ENCODE measurements around the gene TLE5.

TLE5 gene

GRCh38 chr19:3100747-3101730 is 38.7 kb upstream of the TLE5 start:
- no peak for DNase-seq (ENCODE audit: low spot score)
- H3K9ac ChIP-seq (ENCODE audit: low read depth, low read length, poor library complexity), result peak overlapping the region; percentile 80
- no CpG with 5 or more reads among the region's 34 CpGs for WGBS, 2 donors (ENCODE audit: extremely low coverage in 2 of 2, insufficient read length in 2 of 2, insufficient replicate concordance in 1 of 2)
- H2BK120ac ChIP-seq (ENCODE audit: low read depth, low read length), result no peak overlapping the region
- H3K18ac ChIP-seq (ENCODE audit: low read length), result peak overlapping the region; percentile 57
- H4K91ac ChIP-seq (ENCODE audit: low read depth, low read length, poor library complexity), result no peak overlapping the region
- no peak overlapping the region for H3K14ac ChIP-seq (ENCODE audit: low read length)
- peaks cover 6 to 7% of the 10 kb centered on the region in 2 donors for H3K4me1 ChIP-seq (ENCODE audit: control insufficient read depth in 2 of 2, insufficient read depth in 1 of 2, low read depth in 1 of 2, low read length in 2 of 2)
- H3K36me3 ChIP-seq (replicated peaks in 1 of 2; ENCODE audit: control insufficient read depth in 2 of 2, insufficient read depth in 2 of 2, low read length in 2 of 2), result no peaks in the 10 kb centered on the region
- H2BK15ac ChIP-seq (ENCODE audit: low read length), result no peak overlapping the region
- H3K79me1 ChIP-seq (ENCODE audit: low read depth, low read length), result peaks cover 53% of the 10 kb centered on the region
- no peak overlapping the region for H3K4me3 ChIP-seq (ENCODE audit: low read length in 2 of 2)
- H3K4ac ChIP-seq (ENCODE audit: low read length), result no peak overlapping the region
- peak overlapping the region; percentile 39 for H2BK5ac ChIP-seq (ENCODE audit: low read length)
- no peaks in the 10 kb centered on the region for H3K27me3 ChIP-seq (ENCODE audit: control insufficient read depth in 3 of 3, insufficient read depth in 3 of 3, low read depth in 1 of 3, low read length in 3 of 3)
- H2AFZ ChIP-seq (ENCODE audit: low read length), result no peak overlapping the region
- H3K27ac ChIP-seq (replicated peaks; ENCODE audit: low read length), result no peak overlapping the region
- peak overlapping the region; percentile 10 for H2BK12ac ChIP-seq (ENCODE audit: low read length)
- no peak overlapping the region for H2AK5ac ChIP-seq (ENCODE audit: low read depth, low read length)
- no peak overlapping the region for H3K4me2 ChIP-seq (ENCODE audit: insufficient read depth, low read length, poor library complexity, severe bottlenecking)
- no peak overlapping the region for H4K8ac ChIP-seq (ENCODE audit: low read depth, low read length)
- peak overlapping the region; percentile 55 for H3K23ac ChIP-seq (ENCODE audit: low read depth, low read length, poor library complexity)
- H3K9me3 ChIP-seq (replicated peaks in 1 of 2; ENCODE audit: control insufficient read depth in 2 of 2, insufficient read depth in 1 of 2, low read depth in 1 of 2, low read length in 2 of 2), result no peaks in the 10 kb centered on the region

- Histone ChIP-seq H3K23ac (ENCODE audit: low read depth, low read length, poor library complexity) (no peak overlapping the region), H3K18ac (ENCODE audit: low read length) (peak overlapping the region; percentile 13), H3K4ac (ENCODE audit: low read length) (peak overlapping the region; percentile 2), H3K14ac (ENCODE audit: low read length) (no peak overlapping the region), H2AK5ac (ENCODE audit: low read depth, low read length) (peak overlapping the region; percentile 74), H2BK12ac (ENCODE audit: low read length) (no peak overlapping the region), H3K79me1 (ENCODE audit: low read depth, low read length) (peaks cover 50% of the 10 kb centered on the region), H3K4me3 (ENCODE audit: low read length in 2 of 2) (peak overlapping the region in 1 of 2 donors; percentile 21), H3K4me2 (ENCODE audit: insufficient read depth, low read length, poor library complexity, severe bottlenecking) (no peak overlapping the region), H2BK15ac (ENCODE audit: low read length) (no peak overlapping the region), H4K91ac (ENCODE audit: low read depth, low read length, poor library complexity) (peak overlapping the region; percentile 43), H2BK5ac (ENCODE audit: low read length) (no peak overlapping the region), H4K8ac (ENCODE audit: low read depth, low read length) (no peak overlapping the region), H3K4me1 (ENCODE audit: control insufficient read depth in 2 of 2, insufficient read depth in 1 of 2, low read depth in 1 of 2, low read length in 2 of 2) (peaks cover 10 to 14% of the 10 kb centered on the region in 2 donors), H2BK120ac (ENCODE audit: low read depth, low read length) (no peak overlapping the region), H2AFZ (ENCODE audit: low read length) (no peak overlapping the region), H3K27me3 (ENCODE audit: control insufficient read depth in 3 of 3, insufficient read depth in 3 of 3, low read depth in 1 of 3, low read length in 3 of 3) (no peaks in the 10 kb centered on the region), H3K27ac (replicated peaks; ENCODE audit: low read length) (no peak overlapping the region), H3K9me3 (replicated peaks in 1 of 2; ENCODE audit: control insufficient read depth in 2 of 2, insufficient read depth in 1 of 2, low read depth in 1 of 2, low read length in 2 of 2) (no peaks in the 10 kb centered on the region), H3K36me3 (replicated peaks in 1 of 2; ENCODE audit: control insufficient read depth in 2 of 2, insufficient read depth in 2 of 2, low read length in 2 of 2) (no peaks in the 10 kb centered on the region), H3K9ac (ENCODE audit: low read depth, low read length, poor library complexity) (peak overlapping the region; percentile 78)
- DNase-seq (ENCODE audit: low spot score), result no peak
- WGBS, 2 donors (ENCODE audit: extremely low coverage in 2 of 2, insufficient read length in 2 of 2, insufficient replicate concordance in 1 of 2), result no CpG with 5 or more reads among the region's 14 CpGs
Observed at GRCh38 chr19:3100331-3100730, 38.0 kb upstream of the TLE5 start.

GRCh38 chr19:3099347-3100145 is 37.3 kb upstream of the TLE5 start:
- no peak overlapping the region for H4K91ac ChIP-seq (ENCODE audit: low read depth, low read length, poor library complexity)
- H2BK120ac ChIP-seq (ENCODE audit: low read depth, low read length), result no peak overlapping the region
- DNase-seq (ENCODE audit: low spot score), result no peak
- H3K9ac ChIP-seq (ENCODE audit: low read depth, low read length, poor library complexity), result peak overlapping the region; percentile 44
- H3K18ac ChIP-seq (ENCODE audit: low read length), result no peak overlapping the region
- no peak overlapping the region for H3K4me2 ChIP-seq (ENCODE audit: insufficient read depth, low read length, poor library complexity, severe bottlenecking)
- no peak overlapping the region for H2AFZ ChIP-seq (ENCODE audit: low read length)
- no peak overlapping the region for H2AK5ac ChIP-seq (ENCODE audit: low read depth, low read length)
- H3K4me1 ChIP-seq (ENCODE audit: control insufficient read depth in 2 of 2, insufficient read depth in 1 of 2, low read depth in 1 of 2, low read length in 2 of 2), result peaks cover 13 to 22% of the 10 kb centered on the region in 2 donors
- no peak overlapping the region for H3K27ac ChIP-seq (replicated peaks; ENCODE audit: low read length)
- H3K9me3 ChIP-seq (replicated peaks in 1 of 2; ENCODE audit: control insufficient read depth in 2 of 2, insufficient read depth in 1 of 2, low read depth in 1 of 2, low read length in 2 of 2), result no peaks in the 10 kb centered on the region
- H4K8ac ChIP-seq (ENCODE audit: low read depth, low read length), result no peak overlapping the region
- H3K4ac ChIP-seq (ENCODE audit: low read length), result no peak overlapping the region
- WGBS, 2 donors (ENCODE audit: extremely low coverage in 2 of 2, insufficient read length in 2 of 2, insufficient replicate concordance in 1 of 2), result no CpG with 5 or more reads among the region's 29 CpGs
- H3K79me1 ChIP-seq (ENCODE audit: low read depth, low read length), result peaks cover 52% of the 10 kb centered on the region
- H2BK15ac ChIP-seq (ENCODE audit: low read length), result no peak overlapping the region
- no peak overlapping the region for H3K4me3 ChIP-seq (ENCODE audit: low read length in 2 of 2)
- H3K36me3 ChIP-seq (replicated peaks in 1 of 2; ENCODE audit: control insufficient read depth in 2 of 2, insufficient read depth in 2 of 2, low read length in 2 of 2), result no peaks in the 10 kb centered on the region
- H3K14ac ChIP-seq (ENCODE audit: low read length), result no peak overlapping the region
- peak overlapping the region; percentile 5 for H2BK5ac ChIP-seq (ENCODE audit: low read length)
- H3K23ac ChIP-seq (ENCODE audit: low read depth, low read length, poor library complexity), result peak overlapping the region; percentile 9
- H3K27me3 ChIP-seq (ENCODE audit: control insufficient read depth in 3 of 3, insufficient read depth in 3 of 3, low read depth in 1 of 3, low read length in 3 of 3), result no peaks in the 10 kb centered on the region
- H2BK12ac ChIP-seq (ENCODE audit: low read length), result no peak overlapping the region

Measured in neuronal stem cell (in vitro differentiated cells).